HEK293 (cell line): ENCODE results near the gene RAX2.

Source experiments
- EGR2 ChIP-seq: fragments of 450-650 bp; formaldehyde crosslinking; IDR thresholded peaks from 2 replicates; pipeline ENCODE4 v1.5.1; 2016; ENCODE audit warnings: low read depth, missing biosample characterization, missing genetic modification characterization
- MZF1 ChIP-seq: fragments of 450-650 bp; formaldehyde crosslinking; IDR thresholded peaks from 2 replicates; pipeline ENCODE4 v1.5.1; 2017; ENCODE audit warnings: missing biosample characterization, missing genetic modification characterization, borderline replicate concordance
- SP2 ChIP-seq: fragments of 450-650 bp; formaldehyde crosslinking; IDR thresholded peaks from 2 replicates; pipeline ENCODE4 v1.5.1; 2016; ENCODE audit warnings: missing biosample characterization, missing genetic modification characterization
- ZBTB21 ChIP-seq: fragments of 450-650 bp; formaldehyde crosslinking; IDR thresholded peaks from 2 replicates; pipeline ENCODE4 v1.5.1; 2017; ENCODE audit warnings: missing biosample characterization, missing genetic modification characterization
- ZFP41 ChIP-seq: fragments of 450-650 bp; formaldehyde crosslinking; IDR thresholded peaks from 2 replicates; pipeline ENCODE4 v1.5.1; 2016; ENCODE audit warnings: missing biosample characterization, missing genetic modification characterization, borderline replicate concordance
- ZIC2 ChIP-seq: fragments of 450-650 bp; formaldehyde crosslinking; IDR thresholded peaks from 2 replicates; pipeline ENCODE4 v1.5.1; 2016; ENCODE audit warnings: missing biosample characterization, missing genetic modification characterization
- ZNF2 ChIP-seq: fragments of 450-650 bp; formaldehyde crosslinking; IDR thresholded peaks from 2 replicates; pipeline ENCODE4 v1.5.1; 2016; ENCODE audit warnings: missing biosample characterization, missing genetic modification characterization
- ZNF223 ChIP-seq: fragments of 450-650 bp; formaldehyde crosslinking; IDR thresholded peaks from 2 replicates; pipeline ENCODE4 v1.5.1; 2016; ENCODE audit warnings: missing biosample characterization, missing genetic modification characterization
- ZNF341 ChIP-seq: fragments of 450-650 bp; formaldehyde crosslinking; IDR thresholded peaks from 2 replicates; pipeline ENCODE4; 2016; ENCODE audit warnings: low read depth, missing biosample characterization, missing genetic modification characterization
- ZNF596 ChIP-seq: fragments of 450-650 bp; IDR thresholded peaks from 2 replicates; pipeline ENCODE4 v1.5.0; 2018; ENCODE audit warnings: missing biosample characterization, mild to moderate bottlenecking, missing genetic modification characterization, moderate library complexity
- ZNF623 ChIP-seq: fragments of 450-650 bp; formaldehyde crosslinking; IDR thresholded peaks from 2 replicates; pipeline ENCODE4 v1.5.1; 2016; ENCODE audit warnings: missing biosample characterization, missing genetic modification characterization
- TF ChIP-seq, protein P1 (sequence below): fragments of 450-650 bp; formaldehyde crosslinking; IDR thresholded peaks from 2 replicates; pipeline ENCODE4 v1.5.1; 2017; ENCODE audit warnings: missing biosample characterization, missing genetic modification characterization
- TF ChIP-seq, protein P2 (sequence below): fragments of 450-650 bp; formaldehyde crosslinking; IDR thresholded peaks from 2 replicates; pipeline ENCODE4 v1.5.1; 2016; ENCODE audit warnings: missing biosample characterization, missing genetic modification characterization
- TF ChIP-seq, protein P3 (sequence below): fragments of 450-650 bp; formaldehyde crosslinking; IDR thresholded peaks from 2 replicates; pipeline ENCODE4 v1.5.1; 2016; ENCODE audit warnings: missing biosample characterization, missing genetic modification characterization
- TF ChIP-seq, protein P4 (sequence below): fragments of 450-650 bp; formaldehyde crosslinking; IDR thresholded peaks from 2 replicates; pipeline ENCODE4 v1.5.1; 2016; ENCODE audit warnings: missing biosample characterization, missing genetic modification characterization
- TF ChIP-seq, protein P5 (sequence below): fragments of 450-650 bp; formaldehyde crosslinking; IDR thresholded peaks from 2 replicates; pipeline ENCODE4 v1.5.1; 2016; ENCODE audit warnings: missing biosample characterization, missing genetic modification characterization
- TF ChIP-seq, protein P6 (sequence below): fragments of 450-650 bp; formaldehyde crosslinking; IDR thresholded peaks from 2 replicates; pipeline ENCODE4 v1.5.1; 2016; ENCODE audit warnings: missing biosample characterization, missing genetic modification characterization
- TF ChIP-seq, protein P7 (sequence below): IDR thresholded peaks from 2 replicates; pipeline ENCODE4 v1.6.1; 2011; ENCODE audit warnings: mild to moderate bottlenecking, low read depth, low read length, borderline replicate concordance
- TF ChIP-seq, protein P8 (sequence below): fragments of 450-650 bp; formaldehyde crosslinking; IDR thresholded peaks from 2 replicates; pipeline ENCODE4 v1.5.1; 2016; ENCODE audit warnings: missing biosample characterization, missing genetic modification characterization
- TF ChIP-seq, protein P9 (sequence below): fragments of 450-650 bp; formaldehyde crosslinking; IDR thresholded peaks from 2 replicates; pipeline ENCODE4 v1.5.1; 2016; ENCODE audit warnings: missing biosample characterization, missing genetic modification characterization

Gene RAX2

DNA sequence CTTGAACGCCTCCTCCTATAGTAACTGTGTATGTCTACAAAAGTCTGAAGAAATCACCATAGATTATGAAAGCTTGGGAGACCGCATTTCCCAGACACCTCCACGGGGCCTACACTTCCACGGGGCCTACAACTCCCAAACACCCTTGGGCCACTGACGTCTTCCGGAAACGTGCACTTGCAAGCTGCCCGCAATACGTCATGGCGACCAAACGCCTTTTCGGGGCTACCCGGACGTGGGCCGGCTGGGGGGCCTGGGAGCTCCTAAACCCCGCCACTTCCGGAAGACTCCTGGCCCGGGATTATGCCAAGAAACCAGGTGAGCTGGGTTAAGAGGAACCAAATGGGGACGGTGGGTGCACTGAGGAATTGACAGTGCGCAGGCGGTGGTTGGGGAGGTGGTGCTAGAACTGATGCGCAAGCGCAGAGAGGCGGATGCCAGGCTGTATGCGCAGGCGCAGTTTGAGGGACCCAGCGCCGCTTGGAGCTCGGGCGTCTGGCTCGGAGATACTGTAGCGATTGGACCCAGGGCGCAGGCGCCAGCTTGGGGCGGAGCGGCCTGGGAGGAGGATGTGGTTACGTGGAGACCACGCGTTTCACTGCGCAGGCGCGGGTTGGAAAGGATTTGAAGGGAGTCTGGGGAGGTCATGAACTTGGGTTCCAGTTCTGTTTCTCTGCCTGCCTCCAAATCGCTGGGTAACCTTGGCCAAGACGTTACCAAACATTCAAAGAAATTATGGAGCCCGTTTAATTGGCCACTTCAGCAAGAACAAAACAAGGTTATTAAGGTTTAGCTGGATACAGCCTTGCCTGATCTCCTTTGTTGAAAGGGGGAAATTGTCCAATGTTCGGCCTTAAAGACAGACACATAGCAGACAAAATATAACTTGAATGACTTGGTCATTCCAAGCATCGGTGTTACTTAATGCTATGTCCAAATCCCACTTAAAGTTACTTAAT lies 9.2 kb downstream of the RAX2 start, which contains the start of gene MRPL54 (continued):
- TF ChIP-seq, protein P1, sequence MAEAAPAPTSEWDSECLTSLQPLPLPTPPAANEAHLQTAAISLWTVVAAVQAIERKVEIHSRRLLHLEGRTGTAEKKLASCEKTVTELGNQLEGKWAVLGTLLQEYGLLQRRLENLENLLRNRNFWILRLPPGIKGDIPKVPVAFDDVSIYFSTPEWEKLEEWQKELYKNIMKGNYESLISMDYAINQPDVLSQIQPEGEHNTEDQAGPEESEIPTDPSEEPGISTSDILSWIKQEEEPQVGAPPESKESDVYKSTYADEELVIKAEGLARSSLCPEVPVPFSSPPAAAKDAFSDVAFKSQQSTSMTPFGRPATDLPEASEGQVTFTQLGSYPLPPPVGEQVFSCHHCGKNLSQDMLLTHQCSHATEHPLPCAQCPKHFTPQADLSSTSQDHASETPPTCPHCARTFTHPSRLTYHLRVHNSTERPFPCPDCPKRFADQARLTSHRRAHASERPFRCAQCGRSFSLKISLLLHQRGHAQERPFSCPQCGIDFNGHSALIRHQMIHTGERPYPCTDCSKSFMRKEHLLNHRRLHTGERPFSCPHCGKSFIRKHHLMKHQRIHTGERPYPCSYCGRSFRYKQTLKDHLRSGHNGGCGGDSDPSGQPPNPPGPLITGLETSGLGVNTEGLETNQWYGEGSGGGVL (tag by site-specific recombination): no peak
- TF ChIP-seq, protein P2, sequence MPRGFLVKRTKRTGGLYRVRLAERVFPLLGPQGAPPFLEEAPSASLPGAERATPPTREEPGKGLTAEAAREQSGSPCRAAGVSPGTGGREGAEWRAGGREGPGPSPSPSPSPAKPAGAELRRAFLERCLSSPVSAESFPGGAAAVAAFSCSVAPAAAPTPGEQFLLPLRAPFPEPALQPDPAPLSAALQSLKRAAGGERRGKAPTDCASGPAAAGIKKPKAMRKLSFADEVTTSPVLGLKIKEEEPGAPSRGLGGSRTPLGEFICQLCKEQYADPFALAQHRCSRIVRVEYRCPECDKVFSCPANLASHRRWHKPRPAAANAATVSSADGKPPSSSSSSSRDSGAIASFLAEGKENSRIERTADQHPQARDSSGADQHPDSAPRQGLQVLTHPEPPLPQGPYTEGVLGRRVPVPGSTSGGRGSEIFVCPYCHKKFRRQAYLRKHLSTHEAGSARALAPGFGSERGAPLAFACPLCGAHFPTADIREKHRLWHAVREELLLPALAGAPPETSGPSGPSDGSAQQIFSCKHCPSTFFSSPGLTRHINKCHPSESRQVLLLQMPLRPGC (tag by site-specific recombination): 0 out of 2 replicates have a peak, but pooled peaks have one; percentile 15
- TF ChIP-seq, protein P3, sequence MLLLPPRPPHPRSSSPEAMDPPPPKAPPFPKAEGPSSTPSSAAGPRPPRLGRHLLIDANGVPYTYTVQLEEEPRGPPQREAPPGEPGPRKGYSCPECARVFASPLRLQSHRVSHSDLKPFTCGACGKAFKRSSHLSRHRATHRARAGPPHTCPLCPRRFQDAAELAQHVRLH (tag by site-specific recombination): peak; percentile 56; the same call in 1 of the 2 replicates
- TF ChIP-seq, protein P4, sequence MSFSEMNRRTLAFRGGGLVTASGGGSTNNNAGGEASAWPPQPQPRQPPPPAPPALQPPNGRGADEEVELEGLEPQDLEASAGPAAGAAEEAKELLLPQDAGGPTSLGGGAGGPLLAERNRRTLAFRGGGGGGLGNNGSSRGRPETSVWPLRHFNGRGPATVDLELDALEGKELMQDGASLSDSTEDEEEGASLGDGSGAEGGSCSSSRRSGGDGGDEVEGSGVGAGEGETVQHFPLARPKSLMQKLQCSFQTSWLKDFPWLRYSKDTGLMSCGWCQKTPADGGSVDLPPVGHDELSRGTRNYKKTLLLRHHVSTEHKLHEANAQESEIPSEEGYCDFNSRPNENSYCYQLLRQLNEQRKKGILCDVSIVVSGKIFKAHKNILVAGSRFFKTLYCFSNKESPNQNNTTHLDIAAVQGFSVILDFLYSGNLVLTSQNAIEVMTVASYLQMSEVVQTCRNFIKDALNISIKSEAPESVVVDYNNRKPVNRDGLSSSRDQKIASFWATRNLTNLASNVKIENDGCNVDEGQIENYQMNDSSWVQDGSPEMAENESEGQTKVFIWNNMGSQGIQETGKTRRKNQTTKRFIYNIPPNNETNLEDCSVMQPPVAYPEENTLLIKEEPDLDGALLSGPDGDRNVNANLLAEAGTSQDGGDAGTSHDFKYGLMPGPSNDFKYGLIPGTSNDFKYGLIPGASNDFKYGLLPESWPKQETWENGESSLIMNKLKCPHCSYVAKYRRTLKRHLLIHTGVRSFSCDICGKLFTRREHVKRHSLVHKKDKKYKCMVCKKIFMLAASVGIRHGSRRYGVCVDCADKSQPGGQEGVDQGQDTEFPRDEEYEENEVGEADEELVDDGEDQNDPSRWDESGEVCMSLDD (tag by site-specific recombination): peak; percentile 88
- no peak for TF ChIP-seq ZNF596 (tag by site-specific recombination)
- TF ChIP-seq MZF1: 0 out of 2 replicates have a peak, but pooled peaks have one; percentile 45
- TF ChIP-seq, protein P5, sequence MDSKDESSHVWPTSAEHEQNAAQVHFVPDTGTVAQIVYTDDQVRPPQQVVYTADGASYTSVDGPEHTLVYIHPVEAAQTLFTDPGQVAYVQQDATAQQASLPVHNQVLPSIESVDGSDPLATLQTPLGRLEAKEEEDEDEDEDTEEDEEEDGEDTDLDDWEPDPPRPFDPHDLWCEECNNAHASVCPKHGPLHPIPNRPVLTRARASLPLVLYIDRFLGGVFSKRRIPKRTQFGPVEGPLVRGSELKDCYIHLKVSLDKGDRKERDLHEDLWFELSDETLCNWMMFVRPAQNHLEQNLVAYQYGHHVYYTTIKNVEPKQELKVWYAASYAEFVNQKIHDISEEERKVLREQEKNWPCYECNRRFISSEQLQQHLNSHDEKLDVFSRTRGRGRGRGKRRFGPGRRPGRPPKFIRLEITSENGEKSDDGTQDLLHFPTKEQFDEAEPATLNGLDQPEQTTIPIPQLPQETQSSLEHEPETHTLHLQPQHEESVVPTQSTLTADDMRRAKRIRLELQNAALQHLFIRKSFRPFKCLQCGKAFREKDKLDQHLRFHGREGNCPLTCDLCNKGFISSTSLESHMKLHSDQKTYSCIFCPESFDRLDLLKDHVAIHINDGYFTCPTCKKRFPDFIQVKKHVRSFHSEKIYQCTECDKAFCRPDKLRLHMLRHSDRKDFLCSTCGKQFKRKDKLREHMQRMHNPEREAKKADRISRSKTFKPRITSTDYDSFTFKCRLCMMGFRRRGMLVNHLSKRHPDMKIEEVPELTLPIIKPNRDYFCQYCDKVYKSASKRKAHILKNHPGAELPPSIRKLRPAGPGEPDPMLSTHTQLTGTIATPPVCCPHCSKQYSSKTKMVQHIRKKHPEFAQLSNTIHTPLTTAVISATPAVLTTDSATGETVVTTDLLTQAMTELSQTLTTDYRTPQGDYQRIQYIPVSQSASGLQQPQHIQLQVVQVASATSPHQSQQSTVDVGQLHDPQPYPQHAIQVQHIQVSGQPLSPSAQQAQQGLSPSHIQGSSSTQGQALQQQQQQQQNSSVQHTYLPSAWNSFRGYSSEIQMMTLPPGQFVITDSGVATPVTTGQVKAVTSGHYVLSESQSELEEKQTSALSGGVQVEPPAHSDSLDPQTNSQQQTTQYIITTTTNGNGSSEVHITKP: peak; percentile 82; the same call in 1 of the 2 replicates
- peak; percentile 73; the same call in 1 of the 2 replicates for TF ChIP-seq ZBTB21
- TF ChIP-seq, protein P6, sequence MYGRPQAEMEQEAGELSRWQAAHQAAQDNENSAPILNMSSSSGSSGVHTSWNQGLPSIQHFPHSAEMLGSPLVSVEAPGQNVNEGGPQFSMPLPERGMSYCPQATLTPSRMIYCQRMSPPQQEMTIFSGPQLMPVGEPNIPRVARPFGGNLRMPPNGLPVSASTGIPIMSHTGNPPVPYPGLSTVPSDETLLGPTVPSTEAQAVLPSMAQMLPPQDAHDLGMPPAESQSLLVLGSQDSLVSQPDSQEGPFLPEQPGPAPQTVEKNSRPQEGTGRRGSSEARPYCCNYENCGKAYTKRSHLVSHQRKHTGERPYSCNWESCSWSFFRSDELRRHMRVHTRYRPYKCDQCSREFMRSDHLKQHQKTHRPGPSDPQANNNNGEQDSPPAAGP (tag by site-specific recombination): peak; percentile 71
- peak; percentile 30; the same call in 1 of the 2 replicates for TF ChIP-seq ZNF341
- TF ChIP-seq ZIC2 (tag by site-specific recombination): no peak
- TF ChIP-seq ZNF623 (tag by site-specific recombination): no peak
- TF ChIP-seq, protein P7, sequence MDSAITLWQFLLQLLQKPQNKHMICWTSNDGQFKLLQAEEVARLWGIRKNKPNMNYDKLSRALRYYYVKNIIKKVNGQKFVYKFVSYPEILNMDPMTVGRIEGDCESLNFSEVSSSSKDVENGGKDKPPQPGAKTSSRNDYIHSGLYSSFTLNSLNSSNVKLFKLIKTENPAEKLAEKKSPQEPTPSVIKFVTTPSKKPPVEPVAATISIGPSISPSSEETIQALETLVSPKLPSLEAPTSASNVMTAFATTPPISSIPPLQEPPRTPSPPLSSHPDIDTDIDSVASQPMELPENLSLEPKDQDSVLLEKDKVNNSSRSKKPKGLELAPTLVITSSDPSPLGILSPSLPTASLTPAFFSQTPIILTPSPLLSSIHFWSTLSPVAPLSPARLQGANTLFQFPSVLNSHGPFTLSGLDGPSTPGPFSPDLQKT: 0 out of 2 replicates have a peak, but pooled peaks have one; percentile 52
- peak; percentile 85 for TF ChIP-seq ZNF2 (tag by site-specific recombination)
- TF ChIP-seq, protein P8, sequence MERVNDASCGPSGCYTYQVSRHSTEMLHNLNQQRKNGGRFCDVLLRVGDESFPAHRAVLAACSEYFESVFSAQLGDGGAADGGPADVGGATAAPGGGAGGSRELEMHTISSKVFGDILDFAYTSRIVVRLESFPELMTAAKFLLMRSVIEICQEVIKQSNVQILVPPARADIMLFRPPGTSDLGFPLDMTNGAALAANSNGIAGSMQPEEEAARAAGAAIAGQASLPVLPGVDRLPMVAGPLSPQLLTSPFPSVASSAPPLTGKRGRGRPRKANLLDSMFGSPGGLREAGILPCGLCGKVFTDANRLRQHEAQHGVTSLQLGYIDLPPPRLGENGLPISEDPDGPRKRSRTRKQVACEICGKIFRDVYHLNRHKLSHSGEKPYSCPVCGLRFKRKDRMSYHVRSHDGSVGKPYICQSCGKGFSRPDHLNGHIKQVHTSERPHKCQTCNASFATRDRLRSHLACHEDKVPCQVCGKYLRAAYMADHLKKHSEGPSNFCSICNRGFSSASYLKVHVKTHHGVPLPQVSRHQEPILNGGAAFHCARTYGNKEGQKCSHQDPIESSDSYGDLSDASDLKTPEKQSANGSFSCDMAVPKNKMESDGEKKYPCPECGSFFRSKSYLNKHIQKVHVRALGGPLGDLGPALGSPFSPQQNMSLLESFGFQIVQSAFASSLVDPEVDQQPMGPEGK (tag by site-specific recombination): peak; percentile 95
- no peak for TF ChIP-seq ZNF223
- TF ChIP-seq ZFP41: no peak
- peak; percentile 71 for TF ChIP-seq EGR2 (tag by site-specific recombination)
- peak; percentile 84 for TF ChIP-seq SP2 (tag by site-specific recombination)
- TF ChIP-seq, protein P9, sequence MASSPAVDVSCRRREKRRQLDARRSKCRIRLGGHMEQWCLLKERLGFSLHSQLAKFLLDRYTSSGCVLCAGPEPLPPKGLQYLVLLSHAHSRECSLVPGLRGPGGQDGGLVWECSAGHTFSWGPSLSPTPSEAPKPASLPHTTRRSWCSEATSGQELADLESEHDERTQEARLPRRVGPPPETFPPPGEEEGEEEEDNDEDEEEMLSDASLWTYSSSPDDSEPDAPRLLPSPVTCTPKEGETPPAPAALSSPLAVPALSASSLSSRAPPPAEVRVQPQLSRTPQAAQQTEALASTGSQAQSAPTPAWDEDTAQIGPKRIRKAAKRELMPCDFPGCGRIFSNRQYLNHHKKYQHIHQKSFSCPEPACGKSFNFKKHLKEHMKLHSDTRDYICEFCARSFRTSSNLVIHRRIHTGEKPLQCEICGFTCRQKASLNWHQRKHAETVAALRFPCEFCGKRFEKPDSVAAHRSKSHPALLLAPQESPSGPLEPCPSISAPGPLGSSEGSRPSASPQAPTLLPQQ (tag by site-specific recombination): peak; percentile 52; the same call in 1 of the 2 replicates
